Inferior parietal cortex (tissue), 1 donor: ENCODE data around the gene HDAC4.
A peak's percentile ranks its signal among the peaks of the same experiment; 100 is the strongest.

Experiments used
- DNase-seq: peaks from one replicate; pipeline ENCODE4 v3.0.0-alpha.2; 2016; ENCODE audit errors: extremely low spot score

HDAC4 gene

DNA sequence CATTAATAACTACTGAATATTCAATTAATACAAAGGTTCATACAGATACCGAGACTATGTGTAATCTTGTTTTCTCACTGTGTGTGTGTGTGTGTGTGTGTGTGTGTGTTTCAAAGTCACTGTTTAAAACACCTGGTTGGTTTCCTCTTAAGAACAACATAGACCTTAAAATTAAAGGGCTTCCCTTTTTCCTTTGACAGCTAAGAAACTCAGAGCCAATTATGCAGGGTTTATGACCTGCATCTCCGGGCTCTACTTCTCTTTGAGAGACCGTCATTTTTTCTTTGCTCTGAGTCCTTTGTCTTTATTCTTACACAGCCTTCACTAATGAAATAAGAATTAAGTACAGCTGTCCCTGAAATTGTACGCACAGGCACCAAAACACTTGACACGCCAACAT lies 145.6 kb downstream of the HDAC4 start:
- DNase-seq, result no peak

DNA sequence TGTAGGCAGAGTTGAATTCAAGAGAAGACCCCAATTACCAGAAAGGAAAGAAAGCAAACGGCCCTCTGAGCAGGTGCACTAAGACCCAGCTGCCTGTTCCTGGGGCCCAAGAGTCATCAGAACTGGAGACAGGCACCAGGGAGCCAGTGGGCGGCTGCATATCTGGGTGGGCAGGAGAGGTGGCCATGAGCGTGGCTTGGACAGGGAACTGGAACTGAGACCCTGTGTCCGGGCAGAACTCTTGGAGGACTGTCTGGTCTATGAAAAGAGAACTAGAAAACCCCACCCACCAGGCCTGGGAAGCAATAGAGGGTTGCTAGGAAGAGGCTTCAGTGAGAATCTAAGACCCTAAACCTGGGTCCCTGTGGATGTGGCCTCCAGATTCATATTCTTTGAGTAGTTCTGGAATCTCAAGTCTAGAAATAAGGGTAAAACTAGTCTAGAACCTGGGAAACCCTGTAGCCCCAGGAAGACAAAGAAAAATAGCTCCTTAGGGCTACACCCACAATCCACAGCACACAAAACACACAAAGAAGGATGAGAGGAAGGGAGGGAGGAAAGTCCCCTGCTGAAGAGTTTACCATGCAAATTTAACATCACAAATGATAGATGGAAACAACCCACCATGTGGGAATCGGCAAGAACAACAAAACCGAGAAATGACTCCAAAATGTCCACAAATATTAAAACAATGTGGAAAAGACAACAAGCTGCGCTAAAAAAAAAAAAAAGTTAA lies 147.0 kb downstream of the HDAC4 start:
- no peak for DNase-seq

DNA sequence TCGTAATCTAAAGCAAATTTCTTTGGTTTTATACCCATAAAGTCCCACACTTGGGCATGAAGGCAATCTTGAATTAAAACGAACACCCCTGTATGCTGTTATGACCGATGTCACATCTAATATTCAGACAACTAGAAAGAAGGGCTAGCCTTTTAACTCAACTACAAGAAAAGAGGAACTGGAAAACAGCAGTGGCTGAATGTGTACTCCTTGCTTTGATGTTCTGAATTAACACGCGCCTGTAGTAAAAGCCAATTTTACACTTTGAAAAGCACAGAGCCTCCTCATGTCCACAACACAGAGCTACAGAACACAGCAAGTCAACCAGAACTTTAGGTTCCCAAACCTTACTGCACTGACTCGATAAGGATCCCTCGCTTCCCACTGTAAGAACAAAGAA lies 147.6 kb downstream of the HDAC4 start:
- DNase-seq, result no peak

DNA sequence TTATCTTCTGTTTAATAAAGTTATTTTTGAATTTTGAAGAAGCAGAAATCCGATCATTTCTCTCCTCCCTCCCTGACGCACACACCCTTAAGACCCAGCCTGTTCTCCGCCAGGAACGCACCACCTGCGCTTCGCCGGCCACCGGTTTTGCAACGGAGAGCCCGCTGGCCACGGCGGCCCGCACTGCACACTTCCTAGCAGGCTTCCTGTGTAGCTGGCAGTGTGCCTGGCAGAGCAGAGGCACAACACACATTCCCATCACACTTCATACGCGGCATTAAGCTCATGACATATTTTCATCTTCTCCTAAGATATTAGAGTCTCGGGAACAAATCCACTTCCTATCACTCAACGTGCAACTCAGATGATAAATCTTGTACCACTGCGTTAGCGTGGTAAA lies 148.0 kb downstream of the HDAC4 start:
- DNase-seq, result no peak

DNA sequence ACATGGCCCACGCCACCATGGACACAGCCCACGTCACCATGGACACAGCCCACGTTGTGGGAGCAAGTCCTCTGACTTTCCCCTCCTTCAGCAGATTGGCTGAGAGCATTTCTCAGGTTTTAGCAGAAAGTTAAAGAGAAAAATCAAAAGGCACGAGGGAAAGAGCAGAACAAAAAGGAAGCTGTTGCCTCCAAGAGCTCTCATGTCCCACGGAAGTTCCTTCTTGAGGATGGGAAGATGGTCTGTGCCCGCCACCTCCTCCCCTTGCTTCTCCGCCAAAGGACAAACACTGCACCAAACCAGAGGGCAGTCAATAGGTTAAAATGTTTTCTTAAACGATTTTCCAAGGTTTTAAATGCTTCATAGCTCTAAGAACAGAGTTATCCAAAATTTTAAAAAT lies 148.4 kb downstream of the HDAC4 start:
- no peak for DNase-seq

DNA sequence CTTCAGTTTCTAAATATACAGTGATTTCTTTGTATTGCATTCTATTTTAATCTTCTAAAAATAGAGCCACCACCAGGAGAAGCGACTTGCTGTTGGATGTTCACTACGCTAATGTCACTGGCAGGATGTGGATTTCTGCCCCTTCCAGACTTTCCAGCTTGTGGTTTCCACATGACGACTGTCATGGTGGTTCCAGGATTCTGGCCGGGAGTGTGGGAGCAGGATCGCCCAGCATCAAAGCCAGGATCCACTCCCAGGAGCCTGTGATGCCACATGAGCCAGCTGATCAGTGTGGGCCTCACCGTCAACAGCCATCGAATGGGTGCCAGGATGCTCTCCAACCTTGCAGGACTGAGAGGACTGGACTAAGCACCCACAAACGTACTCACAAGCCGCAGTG lies 148.8 kb downstream of the HDAC4 start:
- no peak for DNase-seq

DNA sequence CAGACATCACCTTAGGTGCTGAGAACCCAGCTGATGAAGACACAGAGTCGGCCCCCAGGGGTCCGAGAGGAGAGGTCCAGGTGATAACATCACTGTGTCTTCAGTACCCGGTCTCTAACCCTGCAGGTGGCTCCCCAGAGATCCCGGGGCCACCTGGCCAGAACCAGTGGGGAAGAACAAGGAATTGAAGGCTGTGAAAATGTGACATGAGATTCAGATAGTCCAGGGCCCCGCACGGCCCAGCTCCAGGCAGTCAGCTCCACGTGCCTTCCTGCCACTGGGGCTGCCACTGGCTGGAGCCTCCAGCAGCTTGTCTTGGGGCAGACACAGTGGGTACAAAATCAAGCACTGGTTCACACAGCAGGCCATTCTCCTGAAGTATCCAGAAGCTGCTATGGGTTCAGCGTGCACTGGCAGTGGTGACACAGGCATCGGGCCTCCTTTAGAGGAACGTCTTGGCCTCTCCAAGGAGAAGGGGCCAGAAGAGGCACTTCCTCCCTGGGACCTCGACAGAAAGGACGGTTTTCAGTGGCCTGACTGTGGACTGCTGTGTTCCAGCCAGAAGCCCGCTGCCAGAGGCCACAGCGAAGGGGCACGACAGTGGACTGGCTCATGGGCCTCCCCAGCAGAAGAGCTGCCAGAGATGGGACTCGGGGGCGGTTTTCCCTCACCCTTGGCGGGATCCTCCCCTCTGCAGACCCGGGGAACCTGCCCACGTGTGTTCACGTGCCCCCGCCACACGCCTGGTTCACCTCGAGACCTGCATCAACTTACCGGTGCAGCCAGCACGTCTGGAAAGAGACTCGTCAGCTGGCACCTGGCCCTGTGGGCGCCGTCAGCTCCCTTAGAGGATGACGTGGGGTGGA lies 150.4 kb downstream of the HDAC4 start:
- DNase-seq, result no peak

DNA sequence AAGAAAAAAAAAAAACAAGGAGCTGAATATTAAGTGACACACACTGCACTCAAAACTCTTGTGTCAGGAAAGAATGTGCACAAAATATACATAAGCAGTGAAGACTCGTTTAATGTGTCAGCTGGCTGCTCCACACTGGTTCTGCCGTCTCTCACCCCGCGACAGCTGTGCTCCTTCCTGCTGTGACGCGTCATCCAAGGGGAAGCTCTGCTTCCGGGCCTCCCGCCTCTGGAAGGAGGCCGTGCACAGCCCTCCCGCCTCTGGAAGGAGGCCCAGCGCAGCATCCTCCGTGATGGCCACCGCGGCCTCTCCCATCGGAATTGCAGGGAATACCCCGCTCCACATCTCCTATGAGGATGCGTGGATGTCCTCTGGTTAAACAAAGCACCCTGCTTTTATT lies 151.0 kb downstream of the HDAC4 start:
- no peak for DNase-seq

DNA sequence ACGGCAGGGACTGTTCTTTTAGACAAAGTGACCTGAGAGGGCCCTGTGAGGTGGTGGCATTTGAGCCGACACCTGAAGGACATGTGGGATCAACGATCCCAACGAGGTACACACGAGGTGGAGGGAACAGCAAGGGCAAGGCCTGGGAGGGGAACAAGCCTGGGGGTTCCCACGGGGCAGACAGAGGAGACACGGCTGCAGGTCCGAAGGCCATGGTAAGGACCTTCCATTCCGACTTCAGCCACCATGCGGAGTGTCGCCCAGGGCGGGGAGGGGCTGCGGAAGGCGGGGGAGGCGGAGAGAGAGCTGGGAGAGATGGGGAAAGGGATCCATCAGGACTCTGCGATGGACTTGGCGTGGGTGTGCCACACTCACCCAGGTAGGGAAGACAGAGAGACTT lies 151.8 kb downstream of the HDAC4 start:
- no peak for DNase-seq

DNA sequence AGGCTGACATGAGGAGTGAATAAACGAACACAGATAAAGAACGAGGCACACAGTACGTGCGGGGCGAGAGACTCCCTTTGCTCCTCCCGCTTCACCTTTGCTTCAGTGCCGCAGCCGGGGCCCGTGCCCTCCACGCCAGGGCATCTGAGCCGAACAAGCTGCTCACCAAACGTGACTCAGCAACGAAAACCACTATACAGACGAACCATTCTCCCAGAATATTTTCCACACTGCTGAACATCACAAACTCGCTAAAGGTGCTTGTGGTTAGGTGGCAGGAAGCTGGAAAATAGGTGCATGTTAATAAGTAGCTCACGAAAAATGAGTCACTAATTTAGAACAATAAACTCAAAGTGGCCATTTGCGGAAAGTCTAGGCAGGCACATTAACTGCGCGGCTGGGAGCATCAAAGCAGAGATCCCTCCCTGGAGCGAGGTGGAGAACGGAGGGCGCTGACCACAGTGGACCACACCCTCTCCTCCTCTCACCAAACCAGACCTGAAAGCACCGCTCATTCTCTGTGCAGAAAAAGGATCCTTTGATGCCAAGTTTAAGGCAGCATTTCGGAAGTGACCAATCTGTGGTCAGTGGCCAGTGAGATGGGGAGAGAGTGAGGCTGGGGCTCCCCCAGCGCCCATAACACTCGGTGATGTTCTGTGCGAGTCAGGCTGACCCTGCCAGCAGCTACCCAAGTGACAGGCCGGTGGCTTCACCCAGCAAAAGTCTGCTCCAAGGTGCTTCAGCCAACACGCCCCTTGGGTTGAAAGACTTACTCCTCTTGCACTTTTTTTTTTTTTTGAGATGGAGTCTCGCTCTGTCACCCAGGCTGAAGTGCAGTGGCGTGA lies 153.2 kb downstream of the HDAC4 start:
- no peak for DNase-seq

DNA sequence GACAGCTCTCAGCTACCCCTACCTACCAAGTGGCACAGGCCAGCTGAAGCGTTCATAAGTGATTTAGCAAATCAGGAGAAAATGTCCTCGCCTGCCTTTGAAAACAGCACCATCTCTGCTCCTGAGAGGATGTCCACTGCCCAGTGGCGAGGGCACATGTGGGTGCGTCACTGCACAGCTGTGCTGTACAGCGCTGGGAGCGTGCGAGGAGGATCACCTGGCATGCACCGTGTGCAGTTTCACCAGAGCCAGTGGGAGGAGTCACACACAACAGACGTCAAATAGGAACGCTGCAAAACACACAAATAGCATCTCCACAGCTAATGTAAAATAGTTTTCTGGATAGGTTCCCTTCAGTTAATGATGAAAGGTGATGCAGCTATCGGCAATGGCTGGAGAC lies 154.1 kb downstream of the HDAC4 start:
- DNase-seq, result no peak

DNA sequence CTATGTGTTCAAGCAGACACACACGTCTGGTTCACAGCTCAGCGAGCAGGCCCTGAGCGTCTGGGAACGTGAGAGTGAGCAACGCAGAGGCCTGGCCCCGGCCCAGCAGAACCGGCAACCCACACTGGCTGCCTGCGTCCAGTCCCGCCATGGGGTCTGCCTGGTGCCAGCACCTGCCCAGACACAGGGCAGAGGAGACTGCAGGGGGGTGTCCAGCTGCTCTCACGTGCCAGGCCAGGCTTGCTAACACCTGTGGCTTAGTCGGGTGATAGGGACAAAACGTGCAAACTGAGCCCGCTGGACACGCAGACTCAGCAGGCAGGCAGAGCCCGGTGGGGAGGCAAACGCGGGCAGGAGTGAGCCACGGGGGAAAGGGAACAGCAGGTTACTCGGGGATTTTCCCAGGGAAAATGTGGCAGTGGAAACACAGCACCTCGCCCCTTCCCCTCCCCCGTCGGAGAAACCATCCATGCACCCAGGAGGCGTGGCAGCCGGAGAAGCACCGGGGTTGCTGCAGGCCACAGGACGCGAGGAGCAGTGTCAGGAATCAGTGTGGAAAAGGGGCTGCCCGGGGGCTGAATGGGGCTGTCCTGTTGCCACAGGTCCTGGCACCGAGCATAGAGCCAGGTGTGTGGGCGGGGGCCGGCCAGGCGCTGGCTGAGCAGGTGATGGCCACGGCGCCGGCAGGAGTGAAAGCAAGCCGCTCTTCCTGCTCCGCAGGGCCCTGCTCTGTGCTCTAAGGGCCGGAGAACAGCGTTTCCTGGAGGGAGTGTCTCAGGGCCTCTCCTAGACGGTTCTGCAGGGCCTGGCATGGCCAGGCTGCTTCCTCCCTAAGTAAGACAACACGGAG lies 154.7 kb downstream of the HDAC4 start:
- DNase-seq, result no peak

DNA sequence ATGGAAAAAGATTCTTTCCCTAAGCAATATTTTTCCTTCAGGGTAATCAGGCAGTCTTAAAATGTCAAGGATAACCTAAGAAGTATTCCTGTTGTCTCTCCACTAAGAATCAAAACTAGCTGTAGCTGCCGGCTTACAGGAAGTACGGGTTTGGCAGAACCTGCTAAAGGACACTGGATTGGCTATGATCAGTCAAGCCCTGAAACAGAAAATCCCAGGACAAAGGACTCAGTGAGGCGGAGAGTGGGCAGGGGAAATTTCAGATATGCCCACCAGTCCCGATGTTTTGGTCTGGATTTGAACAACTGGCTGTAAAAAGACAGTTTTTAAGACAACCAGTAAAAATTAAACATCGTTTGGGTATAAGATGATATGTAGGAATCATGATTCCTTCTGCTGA lies 155.7 kb downstream of the HDAC4 start:
- DNase-seq, result no peak

DNA sequence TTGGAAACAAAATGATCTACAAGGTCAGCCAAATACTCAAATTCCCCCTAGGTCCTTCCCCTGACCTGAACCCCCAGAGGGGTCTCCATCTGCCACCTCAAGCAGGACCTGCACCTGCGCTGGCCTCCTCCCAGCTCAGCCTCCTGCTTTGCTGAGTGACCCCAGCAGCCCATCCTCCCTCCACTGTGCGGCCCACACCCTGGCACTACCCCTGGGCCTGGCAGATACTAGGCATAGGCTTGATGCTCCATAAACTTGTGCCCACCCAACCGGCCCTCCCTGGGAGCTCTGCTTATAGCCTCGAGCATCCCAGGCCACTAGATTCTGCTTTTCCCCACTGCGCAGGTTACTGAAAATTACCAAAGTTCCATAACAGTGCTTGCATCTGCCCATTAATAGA lies 156.2 kb downstream of the HDAC4 start:
- no peak for DNase-seq

DNA sequence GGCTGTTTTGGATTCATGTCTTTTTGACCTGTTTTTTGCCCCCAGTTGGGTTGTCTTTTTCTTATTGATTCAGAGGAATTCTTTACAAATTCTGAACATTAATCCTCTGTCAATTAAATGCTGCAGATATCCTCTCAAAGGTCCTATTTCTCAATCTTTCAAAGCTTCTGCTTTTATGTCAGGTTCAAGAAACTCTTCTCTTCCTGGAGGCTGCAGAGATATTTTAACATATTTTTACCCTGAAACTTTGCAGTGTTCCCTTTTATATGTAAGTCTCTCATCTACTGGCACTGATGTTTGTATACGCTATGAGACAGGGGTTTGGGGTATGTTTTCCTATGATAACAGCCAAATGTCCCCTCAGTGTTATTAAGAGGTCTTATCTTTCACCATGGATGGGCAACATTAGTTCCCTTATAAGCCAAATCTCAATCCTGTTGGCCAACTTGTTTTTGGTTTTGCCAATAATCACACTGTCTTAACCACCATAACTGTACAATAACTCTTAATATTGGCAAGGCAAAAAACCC lies 159.3 kb downstream of the HDAC4 start:
- no peak for DNase-seq

DNA sequence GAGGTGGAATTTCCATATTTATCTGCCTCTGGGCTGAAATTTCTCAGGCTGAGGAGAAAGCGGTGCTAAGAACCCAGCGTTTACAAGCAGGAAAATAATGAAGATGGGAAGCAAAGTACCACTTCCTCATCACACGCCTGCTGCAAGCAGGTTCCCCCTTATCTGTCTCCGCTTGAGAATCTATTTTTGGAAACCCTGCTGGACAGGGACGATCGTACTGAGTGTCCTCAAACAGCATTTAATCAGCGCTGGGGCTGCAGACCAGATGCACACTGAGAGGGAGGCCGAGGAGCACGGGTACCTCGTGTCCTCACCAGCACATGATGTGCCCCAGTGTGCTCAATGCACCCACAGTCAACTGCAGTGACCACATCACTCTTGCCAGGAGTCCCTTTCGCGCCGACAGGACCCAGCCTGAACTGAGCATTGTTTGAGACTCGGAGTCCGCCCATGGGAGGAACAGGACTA lies 160.4 kb downstream of the HDAC4 start:
- peak; percentile 77 for DNase-seq

DNA sequence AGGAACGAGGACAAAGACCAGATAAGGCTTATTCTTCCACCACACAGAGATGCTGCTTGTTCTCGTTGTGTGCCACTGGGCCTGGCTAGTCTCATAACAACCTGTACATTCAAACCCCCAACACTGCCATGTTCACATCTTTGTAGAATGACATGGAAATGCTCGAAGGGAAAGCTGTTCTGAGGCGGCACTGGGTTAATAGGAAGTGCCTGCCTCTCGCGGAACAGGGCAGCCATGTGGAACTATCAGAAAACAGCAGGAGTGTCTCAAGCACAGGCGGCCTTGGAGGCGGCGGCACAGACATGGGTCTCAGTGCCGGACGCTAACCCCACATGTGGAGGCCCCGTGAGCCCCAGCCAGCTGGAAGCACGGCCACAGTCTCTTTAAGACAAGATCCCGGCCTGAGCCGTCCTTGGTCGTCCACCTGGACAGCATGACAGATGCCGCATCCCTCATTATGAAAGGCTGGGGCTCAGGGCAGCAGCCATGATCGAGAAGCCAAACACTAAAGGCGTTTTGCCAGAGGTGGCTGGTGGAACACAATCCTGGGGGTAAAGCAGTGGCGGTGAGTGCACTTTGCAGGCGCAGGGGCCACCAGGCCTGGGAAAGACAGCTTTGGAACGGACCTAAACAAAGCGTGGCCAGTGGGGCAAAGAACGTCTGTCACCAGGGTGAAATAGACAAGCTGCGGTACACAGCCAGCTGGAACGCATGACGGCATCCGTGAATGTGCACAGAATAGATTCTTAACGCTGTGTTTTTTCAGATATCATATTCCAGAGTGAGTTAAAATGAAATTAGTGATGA lies 161.0 kb downstream of the HDAC4 start:
- no peak for DNase-seq

DNA sequence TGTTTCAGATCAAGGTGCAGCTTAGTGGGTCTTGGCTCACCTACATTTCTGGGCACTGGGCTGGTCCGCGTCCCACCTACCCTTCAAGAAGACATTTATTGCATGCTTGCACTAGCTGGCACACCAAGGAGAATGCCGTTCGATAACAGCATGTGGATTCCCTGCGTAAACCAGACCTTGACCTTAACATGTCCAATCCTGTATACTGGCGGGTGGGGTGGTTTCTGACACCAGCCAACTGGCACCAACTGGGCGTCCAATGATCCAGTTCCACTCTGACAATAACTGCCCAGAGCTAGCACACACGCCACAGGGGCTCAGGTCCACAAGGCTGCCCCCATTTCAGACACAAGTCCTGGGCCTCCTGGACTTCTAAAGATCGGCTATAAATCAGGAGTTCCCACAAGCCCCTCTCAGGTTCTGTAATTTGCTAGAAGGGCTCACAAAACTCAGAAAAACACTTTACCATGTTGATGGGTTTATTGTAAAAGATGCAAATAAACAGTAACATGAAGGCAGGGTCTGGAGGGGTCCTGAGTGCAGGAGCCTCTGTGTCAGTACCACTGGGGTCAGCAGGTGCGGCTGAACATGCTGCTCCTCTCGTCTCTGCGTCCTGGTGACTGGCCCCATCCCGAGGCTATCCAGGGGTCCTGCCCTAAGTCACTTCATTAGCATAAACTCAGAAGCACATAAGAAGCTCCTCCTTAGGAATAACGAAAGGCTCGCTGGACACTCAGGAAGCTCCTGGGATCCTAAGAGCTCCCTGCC lies 161.8 kb downstream of the HDAC4 start:
- no peak for DNase-seq

DNA sequence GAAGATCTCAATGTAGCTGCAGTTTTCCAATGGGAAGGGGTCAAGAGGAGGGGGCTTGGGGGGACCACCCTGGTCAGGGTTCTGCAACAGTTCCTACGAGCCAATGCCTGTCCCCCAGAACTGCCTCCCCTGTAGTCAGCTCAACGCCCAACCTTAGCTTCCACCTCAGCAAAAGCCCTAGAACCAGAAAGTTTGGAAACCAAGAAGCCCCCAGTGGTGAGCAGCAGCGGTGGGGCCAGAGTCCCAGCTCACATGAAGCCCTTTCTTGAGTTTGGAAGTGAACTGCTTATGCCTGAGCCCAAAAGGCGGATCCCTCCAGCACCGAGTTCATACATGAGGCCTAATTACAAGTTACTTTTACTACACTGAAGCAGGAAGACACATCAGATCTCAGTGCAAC lies 162.4 kb downstream of the HDAC4 start:
- no peak for DNase-seq
